Measurements from ENCODE around the gene DZIP3. TPM values are rescaled to one million over a fixed set of nuclear protein-coding genes. Genes with fewer than 3 reads are reported as not detected.

The DZIP3 gene
- total and polyA plus RNA-seq, 2 experiments from 2014 or later, result 28.7 to 32.0 TPM

DNA sequence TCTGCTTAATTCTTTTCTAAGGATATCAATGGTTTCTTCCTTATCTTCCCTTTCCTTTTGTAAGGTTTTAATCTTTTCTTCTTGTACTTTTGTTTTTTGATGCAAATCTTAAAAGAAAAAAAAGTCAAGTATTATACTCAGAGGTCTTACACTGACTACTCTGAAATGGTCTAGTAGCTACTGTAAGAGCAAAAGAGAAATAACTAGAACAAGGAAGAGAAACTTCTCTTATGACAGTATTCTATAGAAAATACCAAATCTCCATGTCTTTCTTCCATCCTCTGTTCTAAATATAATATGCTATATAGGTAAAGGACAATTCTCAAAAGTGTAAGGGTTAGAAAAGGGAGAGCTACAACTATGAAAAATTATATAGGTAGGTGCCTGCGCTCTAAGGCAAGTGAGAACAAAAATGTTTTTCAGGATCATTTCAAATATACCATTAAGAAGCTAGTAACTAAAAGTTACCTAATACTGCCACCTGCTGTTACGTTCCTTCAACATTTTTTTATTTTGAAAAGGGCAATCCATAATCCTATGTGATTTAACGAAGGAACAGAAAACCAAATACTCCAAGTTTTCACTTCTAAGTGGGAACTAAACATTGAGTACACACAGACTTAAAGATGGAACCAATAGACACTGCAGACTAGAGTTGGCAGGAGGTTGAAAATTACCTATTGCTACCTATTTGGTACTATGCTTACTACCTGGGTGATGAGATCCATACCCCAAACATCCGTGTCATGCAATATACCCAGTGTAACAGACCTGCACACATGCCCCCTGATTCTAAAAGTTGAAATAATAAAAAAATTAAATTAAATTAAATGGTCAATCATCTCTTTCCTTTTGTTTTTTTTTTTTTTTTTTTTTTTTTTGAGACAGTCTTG, 37.0 kb upstream of the DZIP3 start:
- H3K4me3 ChIP-seq, result no peak overlapping the region
- Mint-ChIP-seq H3K27ac (no peak overlapping the region), H3K4me3 (no peak overlapping the region), H3K4me1 (peaks cover 8% of the 10 kb centered on the region; the same call in 2 of the 3 replicates), H3K9me3 (no peaks in the 10 kb centered on the region), H3K36me3 (ENCODE audit: low read depth) (peaks cover 39% of the 10 kb centered on the region), H3K27me3 (ENCODE audit: insufficient read depth, low read depth, poor library complexity) (no peaks in the 10 kb centered on the region)
- H3K4me1 ChIP-seq (ENCODE audit: insufficient read depth), result 0 out of 2 replicates have a peak, but pooled peaks cover 4% of the 10 kb centered on the region
- TF ChIP-seq, protein P1, sequence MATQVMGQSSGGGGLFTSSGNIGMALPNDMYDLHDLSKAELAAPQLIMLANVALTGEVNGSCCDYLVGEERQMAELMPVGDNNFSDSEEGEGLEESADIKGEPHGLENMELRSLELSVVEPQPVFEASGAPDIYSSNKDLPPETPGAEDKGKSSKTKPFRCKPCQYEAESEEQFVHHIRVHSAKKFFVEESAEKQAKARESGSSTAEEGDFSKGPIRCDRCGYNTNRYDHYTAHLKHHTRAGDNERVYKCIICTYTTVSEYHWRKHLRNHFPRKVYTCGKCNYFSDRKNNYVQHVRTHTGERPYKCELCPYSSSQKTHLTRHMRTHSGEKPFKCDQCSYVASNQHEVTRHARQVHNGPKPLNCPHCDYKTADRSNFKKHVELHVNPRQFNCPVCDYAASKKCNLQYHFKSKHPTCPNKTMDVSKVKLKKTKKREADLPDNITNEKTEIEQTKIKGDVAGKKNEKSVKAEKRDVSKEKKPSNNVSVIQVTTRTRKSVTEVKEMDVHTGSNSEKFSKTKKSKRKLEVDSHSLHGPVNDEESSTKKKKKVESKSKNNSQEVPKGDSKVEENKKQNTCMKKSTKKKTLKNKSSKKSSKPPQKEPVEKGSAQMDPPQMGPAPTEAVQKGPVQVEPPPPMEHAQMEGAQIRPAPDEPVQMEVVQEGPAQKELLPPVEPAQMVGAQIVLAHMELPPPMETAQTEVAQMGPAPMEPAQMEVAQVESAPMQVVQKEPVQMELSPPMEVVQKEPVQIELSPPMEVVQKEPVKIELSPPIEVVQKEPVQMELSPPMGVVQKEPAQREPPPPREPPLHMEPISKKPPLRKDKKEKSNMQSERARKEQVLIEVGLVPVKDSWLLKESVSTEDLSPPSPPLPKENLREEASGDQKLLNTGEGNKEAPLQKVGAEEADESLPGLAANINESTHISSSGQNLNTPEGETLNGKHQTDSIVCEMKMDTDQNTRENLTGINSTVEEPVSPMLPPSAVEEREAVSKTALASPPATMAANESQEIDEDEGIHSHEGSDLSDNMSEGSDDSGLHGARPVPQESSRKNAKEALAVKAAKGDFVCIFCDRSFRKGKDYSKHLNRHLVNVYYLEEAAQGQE (IDR thresholded peaks at IDR 0.05; ENCODE audit: unreplicated experiment), result no peak
- TF ChIP-seq, protein P2, sequence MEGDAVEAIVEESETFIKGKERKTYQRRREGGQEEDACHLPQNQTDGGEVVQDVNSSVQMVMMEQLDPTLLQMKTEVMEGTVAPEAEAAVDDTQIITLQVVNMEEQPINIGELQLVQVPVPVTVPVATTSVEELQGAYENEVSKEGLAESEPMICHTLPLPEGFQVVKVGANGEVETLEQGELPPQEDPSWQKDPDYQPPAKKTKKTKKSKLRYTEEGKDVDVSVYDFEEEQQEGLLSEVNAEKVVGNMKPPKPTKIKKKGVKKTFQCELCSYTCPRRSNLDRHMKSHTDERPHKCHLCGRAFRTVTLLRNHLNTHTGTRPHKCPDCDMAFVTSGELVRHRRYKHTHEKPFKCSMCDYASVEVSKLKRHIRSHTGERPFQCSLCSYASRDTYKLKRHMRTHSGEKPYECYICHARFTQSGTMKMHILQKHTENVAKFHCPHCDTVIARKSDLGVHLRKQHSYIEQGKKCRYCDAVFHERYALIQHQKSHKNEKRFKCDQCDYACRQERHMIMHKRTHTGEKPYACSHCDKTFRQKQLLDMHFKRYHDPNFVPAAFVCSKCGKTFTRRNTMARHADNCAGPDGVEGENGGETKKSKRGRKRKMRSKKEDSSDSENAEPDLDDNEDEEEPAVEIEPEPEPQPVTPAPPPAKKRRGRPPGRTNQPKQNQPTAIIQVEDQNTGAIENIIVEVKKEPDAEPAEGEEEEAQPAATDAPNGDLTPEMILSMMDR (conservative IDR thresholded peaks at IDR 0.05; ENCODE audit: low read depth in 2 of 2), result peak in 1 of 2 experiments; percentile 67; a peak in 3 of 4 replicates
- no peaks in the 10 kb centered on the region for H3F3A ChIP-seq (replicated peaks; ENCODE audit: low read depth)
- ATAC-seq (no peak), DNase-seq (ENCODE audit: low spot score) (peak; percentile 69)
- H3K27me3 ChIP-seq (ENCODE audit: insufficient read depth), result no peaks in the 10 kb centered on the region
- H3K27ac ChIP-seq (ENCODE audit: low read depth), result no peak overlapping the region; the same call in 1 of the 2 replicates
- H3K9me2 ChIP-seq (ENCODE audit: insufficient read depth), result no peaks in the 10 kb centered on the region
- no peak overlapping the region for H3K4me2 ChIP-seq
- H4K20me1 ChIP-seq (replicated peaks; ENCODE audit: insufficient read depth), result no peaks in the 10 kb centered on the region
- H2AFZ ChIP-seq, result no peak overlapping the region
- no peaks in the 10 kb centered on the region for H3K79me2 ChIP-seq (replicated peaks; ENCODE audit: insufficient read depth)
- peaks cover 30% of the 10 kb centered on the region; the same call in 1 of the 2 replicates for H3K36me3 ChIP-seq (ENCODE audit: insufficient read depth)

DNA sequence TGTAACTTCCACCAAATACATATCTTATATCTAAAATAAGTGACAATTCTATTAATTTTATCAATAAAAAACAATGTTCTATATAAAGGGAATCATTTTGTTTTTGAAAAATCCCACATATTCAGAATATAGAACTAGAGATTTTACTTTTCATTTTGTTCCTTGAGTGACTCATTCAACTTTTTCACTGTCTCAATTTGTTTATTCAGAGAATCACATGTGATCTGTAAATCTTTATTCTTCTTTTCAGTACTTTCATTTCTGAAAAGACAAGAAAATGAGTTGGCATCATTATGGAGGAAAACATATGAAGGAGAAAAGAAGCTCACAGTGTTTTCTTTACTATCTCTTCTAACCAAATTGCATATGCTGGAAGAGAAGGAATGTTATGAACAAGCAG, 35.3 kb upstream of the DZIP3 start:
- Mint-ChIP-seq H3K4me3 (no peak overlapping the region), H3K4me1 (peaks cover 8% of the 10 kb centered on the region; the same call in 2 of the 3 replicates), H3K27ac (no peak overlapping the region), H3K27me3 (ENCODE audit: insufficient read depth, low read depth, poor library complexity) (no peaks in the 10 kb centered on the region), H3K9me3 (no peaks in the 10 kb centered on the region), H3K36me3 (ENCODE audit: low read depth) (peaks cover 44% of the 10 kb centered on the region)
- Histone ChIP-seq H2AFZ (no peak overlapping the region), H3K4me3 (no peak overlapping the region), H4K20me1 (replicated peaks; ENCODE audit: insufficient read depth) (no peaks in the 10 kb centered on the region), H3F3A (replicated peaks; ENCODE audit: low read depth) (no peaks in the 10 kb centered on the region), H3K79me2 (replicated peaks; ENCODE audit: insufficient read depth) (no peaks in the 10 kb centered on the region), H3K4me2 (no peak overlapping the region), H3K4me1 (ENCODE audit: insufficient read depth) (0 out of 2 replicates have a peak, but pooled peaks cover 4% of the 10 kb centered on the region), H3K36me3 (ENCODE audit: insufficient read depth) (peaks cover 40% of the 10 kb centered on the region), H3K27me3 (ENCODE audit: insufficient read depth) (no peaks in the 10 kb centered on the region), H3K9me2 (ENCODE audit: insufficient read depth) (no peaks in the 10 kb centered on the region), H3K27ac (ENCODE audit: low read depth) (no peak overlapping the region)
- DNase-seq (ENCODE audit: low spot score) (no peak), ATAC-seq (no peak)
- TF ChIP-seq, protein P3, sequence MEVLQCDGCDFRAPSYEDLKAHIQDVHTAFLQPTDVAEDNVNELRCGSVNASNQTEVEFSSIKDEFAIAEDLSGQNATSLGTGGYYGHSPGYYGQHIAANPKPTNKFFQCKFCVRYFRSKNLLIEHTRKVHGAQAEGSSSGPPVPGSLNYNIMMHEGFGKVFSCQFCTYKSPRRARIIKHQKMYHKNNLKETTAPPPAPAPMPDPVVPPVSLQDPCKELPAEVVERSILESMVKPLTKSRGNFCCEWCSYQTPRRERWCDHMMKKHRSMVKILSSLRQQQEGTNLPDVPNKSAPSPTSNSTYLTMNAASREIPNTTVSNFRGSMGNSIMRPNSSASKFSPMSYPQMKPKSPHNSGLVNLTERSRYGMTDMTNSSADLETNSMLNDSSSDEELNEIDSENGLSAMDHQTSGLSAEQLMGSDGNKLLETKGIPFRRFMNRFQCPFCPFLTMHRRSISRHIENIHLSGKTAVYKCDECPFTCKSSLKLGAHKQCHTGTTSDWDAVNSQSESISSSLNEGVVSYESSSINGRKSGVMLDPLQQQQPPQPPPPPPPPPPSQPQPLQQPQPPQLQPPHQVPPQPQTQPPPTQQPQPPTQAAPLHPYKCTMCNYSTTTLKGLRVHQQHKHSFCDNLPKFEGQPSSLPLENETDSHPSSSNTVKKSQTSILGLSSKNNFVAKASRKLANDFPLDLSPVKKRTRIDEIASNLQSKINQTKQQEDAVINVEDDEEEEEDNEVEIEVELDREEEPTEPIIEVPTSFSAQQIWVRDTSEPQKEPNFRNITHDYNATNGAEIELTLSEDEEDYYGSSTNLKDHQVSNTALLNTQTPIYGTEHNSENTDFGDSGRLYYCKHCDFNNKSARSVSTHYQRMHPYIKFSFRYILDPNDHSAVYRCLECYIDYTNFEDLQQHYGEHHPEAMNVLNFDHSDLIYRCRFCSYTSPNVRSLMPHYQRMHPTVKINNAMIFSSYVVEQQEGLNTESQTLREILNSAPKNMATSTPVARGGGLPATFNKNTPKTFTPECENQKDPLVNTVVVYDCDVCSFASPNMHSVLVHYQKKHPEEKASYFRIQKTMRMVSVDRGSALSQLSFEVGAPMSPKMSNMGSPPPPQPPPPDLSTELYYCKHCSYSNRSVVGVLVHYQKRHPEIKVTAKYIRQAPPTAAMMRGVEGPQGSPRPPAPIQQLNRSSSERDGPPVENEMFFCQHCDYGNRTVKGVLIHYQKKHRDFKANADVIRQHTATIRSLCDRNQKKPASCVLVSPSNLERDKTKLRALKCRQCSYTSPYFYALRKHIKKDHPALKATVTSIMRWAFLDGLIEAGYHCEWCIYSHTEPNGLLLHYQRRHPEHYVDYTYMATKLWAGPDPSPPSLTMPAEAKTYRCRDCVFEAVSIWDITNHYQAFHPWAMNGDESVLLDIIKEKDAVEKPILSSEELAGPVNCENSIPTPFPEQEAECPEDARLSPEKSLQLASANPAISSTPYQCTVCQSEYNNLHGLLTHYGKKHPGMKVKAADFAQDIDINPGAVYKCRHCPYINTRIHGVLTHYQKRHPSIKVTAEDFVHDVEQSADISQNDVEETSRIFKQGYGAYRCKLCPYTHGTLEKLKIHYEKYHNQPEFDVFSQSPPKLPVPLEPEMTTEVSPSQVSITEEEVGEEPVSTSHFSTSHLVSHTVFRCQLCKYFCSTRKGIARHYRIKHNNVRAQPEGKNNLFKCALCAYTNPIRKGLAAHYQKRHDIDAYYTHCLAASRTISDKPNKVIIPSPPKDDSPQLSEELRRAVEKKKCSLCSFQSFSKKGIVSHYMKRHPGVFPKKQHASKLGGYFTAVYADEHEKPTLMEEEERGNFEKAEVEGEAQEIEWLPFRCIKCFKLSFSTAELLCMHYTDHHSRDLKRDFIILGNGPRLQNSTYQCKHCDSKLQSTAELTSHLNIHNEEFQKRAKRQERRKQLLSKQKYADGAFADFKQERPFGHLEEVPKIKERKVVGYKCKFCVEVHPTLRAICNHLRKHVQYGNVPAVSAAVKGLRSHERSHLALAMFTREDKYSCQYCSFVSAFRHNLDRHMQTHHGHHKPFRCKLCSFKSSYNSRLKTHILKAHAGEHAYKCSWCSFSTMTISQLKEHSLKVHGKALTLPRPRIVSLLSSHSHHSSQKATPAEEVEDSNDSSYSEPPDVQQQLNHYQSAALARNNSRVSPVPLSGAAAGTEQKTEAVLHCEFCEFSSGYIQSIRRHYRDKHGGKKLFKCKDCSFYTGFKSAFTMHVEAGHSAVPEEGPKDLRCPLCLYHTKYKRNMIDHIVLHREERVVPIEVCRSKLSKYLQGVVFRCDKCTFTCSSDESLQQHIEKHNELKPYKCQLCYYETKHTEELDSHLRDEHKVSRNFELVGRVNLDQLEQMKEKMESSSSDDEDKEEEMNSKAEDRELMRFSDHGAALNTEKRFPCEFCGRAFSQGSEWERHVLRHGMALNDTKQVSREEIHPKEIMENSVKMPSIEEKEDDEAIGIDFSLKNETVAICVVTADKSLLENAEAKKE (CRISPR knock-in tag; IDR thresholded peaks at IDR 0.05), result no peak
- no peak for TF ChIP-seq CREB1 (CRISPR knock-in tag; IDR thresholded peaks at IDR 0.05; ENCODE audit: low read depth)
- TF ChIP-seq, protein P2 (conservative IDR thresholded peaks at IDR 0.05; ENCODE audit: low read depth in 2 of 2), result no peak
